C4-2B (cell line): ENCODE results near the gene USP15.

Source experiments
- H3K27ac ChIP-seq: fragments of 450-650 bp; 2 replicates; pipeline ENCODE4 v1.5.1; 2017
- ZFX ChIP-seq: fragments of 450-650 bp; IDR thresholded peaks from 2 replicates; pipeline ENCODE4 v1.6.1; 2017
- TF ChIP-seq, protein P1 (sequence below): fragments of 450-650 bp; conservative IDR thresholded peaks from 2 replicates; pipeline ENCODE4 v1.5.1; 2017; ENCODE audit warnings: mild to moderate bottlenecking

Gene USP15

DNA sequence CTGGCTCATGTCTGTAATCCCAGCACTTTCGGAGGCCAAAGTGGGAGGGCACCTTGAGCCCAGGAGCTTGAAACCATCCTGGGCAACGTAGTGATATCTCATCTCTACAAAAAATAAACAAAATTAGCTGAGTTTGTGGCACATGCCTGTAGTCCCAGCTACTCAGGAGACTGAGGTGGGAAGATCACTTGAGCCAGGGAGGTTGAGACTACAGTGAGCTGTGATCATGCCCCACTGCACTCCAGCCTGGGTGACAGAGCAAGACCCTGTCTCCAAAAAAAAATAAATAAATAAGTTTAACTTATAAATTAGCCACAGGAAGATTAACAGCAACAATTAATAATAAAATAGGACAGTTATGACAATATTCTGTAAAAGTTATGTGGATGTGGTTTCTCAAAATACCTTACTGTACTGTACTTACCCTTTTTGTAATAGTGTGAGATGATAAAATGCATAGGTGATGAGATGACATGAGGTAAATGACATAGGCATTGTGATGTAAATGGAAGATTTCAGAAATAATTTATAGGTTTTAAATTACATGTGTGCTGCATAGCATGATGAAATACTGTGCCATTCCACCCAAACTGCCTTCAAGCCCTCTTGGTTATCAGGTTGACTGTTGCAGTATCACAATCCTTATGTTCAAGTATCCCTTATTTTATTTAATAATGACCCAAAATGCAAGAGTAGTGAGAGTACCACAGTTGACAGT is 22.0 kb downstream of the USP15 start:
- TF ChIP-seq ZFX, result no peak
- TF ChIP-seq, protein P1, sequence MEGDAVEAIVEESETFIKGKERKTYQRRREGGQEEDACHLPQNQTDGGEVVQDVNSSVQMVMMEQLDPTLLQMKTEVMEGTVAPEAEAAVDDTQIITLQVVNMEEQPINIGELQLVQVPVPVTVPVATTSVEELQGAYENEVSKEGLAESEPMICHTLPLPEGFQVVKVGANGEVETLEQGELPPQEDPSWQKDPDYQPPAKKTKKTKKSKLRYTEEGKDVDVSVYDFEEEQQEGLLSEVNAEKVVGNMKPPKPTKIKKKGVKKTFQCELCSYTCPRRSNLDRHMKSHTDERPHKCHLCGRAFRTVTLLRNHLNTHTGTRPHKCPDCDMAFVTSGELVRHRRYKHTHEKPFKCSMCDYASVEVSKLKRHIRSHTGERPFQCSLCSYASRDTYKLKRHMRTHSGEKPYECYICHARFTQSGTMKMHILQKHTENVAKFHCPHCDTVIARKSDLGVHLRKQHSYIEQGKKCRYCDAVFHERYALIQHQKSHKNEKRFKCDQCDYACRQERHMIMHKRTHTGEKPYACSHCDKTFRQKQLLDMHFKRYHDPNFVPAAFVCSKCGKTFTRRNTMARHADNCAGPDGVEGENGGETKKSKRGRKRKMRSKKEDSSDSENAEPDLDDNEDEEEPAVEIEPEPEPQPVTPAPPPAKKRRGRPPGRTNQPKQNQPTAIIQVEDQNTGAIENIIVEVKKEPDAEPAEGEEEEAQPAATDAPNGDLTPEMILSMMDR, result no peak
- H3K27ac ChIP-seq, result no peak overlapping the region

DNA sequence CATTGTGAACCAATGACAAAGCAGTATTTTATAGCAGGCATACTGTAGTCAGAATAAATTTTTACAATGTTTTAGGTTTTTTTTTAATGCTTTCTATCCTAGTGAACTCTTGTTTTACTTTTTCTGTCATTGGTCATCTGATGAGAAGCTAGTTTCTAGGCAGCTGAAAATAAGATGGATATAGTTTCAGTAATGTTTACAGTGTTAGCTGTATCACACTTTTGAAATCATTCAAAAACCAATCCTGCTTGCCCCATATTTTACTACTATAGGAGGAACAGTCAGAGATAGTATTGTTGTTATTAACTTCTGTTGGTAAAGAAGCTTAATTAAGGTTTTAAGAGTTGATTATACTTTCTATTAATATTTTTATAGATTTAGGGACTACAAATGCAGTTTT is 24.5 kb downstream of the USP15 start:
- TF ChIP-seq ZFX, result no peak
- TF ChIP-seq, protein P1, result no peak
- H3K27ac ChIP-seq, result no peak overlapping the region

GRCh38 chr12:62285284-62285683 is 25.1 kb downstream of the USP15 start:
- H3K27ac ChIP-seq, result no peak overlapping the region
- TF ChIP-seq, protein P1, result no peak
- no peak for TF ChIP-seq ZFX

DNA sequence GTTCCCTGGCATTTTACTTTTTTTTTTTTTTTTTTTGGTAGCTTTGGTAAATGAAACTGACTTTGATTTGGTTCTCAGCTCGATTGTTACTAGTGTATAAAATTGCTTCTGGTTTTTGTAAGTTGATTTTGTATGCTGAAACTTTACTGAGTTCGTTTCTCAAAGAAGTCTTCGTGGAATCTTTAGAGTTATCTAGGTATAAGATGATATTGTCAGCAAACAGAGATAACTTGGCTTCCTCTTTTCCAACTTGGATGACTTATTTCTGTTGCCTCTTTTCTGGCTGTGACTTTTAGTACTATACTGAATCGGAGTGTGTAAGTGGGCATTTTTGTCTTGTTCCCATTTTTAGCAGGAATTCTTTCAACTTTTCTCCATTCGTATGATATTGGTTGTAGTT is 28.1 kb downstream of the USP15 start:
- no peak overlapping the region for H3K27ac ChIP-seq
- no peak for TF ChIP-seq ZFX
- TF ChIP-seq, protein P1, result no peak

DNA sequence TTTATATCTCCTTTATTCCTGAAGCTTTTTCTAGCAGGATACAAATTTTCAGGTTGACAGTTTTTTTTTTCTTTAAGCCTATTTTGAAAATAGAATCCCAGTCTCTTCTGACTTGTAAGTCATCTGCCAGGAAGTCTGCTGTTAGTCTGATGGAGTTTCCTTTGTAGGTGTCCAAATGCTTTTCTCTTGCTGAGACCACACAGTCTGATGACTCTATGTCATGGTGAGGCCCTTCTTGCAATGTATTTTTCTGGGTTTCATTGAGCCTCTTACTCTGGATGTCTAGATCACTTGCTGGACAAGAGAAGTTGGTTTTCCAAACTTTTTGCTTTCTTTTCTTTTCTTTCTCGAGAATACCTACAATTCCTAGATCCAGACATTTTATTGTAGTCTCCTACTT is 30.6 kb downstream of the USP15 start:
- H3K27ac ChIP-seq, result no peak overlapping the region
- TF ChIP-seq, protein P1, result no peak
- no peak for TF ChIP-seq ZFX

GRCh38 chr12:62291864-62292760 is 31.9 kb downstream of the USP15 start:
- H3K27ac ChIP-seq, result no peak overlapping the region
- TF ChIP-seq, protein P1, result no peak
- no peak for TF ChIP-seq ZFX

GRCh38 chr12:62292761-62293344 is 32.6 kb downstream of the USP15 start:
- TF ChIP-seq, protein P1, result no peak
- no peak for TF ChIP-seq ZFX
- H3K27ac ChIP-seq, result no peak overlapping the region
